Measurements from ENCODE around the gene FOS.
A peak's percentile ranks its signal among the peaks of the same experiment; 100 is the strongest.
"Not testable (repeated sequence)": the region's sequence is repeated elsewhere in the genome, so short reads cannot be mapped to it uniquely, and the experiment has no call there.

Gene FOS

GRCh38 chr14:75279153-75279762 lies 630 bp downstream of the FOS start:
- no peaks in the 10 kb centered on the region for H3K27me3 ChIP-seq (replicated peaks; ENCODE audit: control insufficient read depth, insufficient read depth, low read length)
- peaks cover 24% of the 10 kb centered on the region for H3K36me3 ChIP-seq (ENCODE audit: control insufficient read depth, insufficient read depth, low read length, severe bottlenecking)
- peak; percentile 70 for DNase-seq (ENCODE audit: low read depth)
- H3K4me1 ChIP-seq (ENCODE audit: control insufficient read depth, insufficient read depth, low read length) = peaks cover 47% of the 10 kb centered on the region
- peak overlapping the region; percentile 89 for H3K9ac ChIP-seq (ENCODE audit: low read length)
- H3K4me3 ChIP-seq (ENCODE audit: low read length) = peak overlapping the region; percentile 95
- H3K9me3 ChIP-seq (ENCODE audit: control insufficient read depth, low read length) = no peaks in the 10 kb centered on the region

GRCh38 chr14:75279763-75280290 lies 1.2 kb downstream of the FOS start:
- DNase-seq (ENCODE audit: low read depth) = peak; percentile 49
- H3K4me1 ChIP-seq (ENCODE audit: control insufficient read depth, insufficient read depth, low read length) = peaks cover 41% of the 10 kb centered on the region
- H3K4me3 ChIP-seq (ENCODE audit: low read length) = peak overlapping the region; percentile 95
- no peaks in the 10 kb centered on the region for H3K27me3 ChIP-seq (replicated peaks; ENCODE audit: control insufficient read depth, insufficient read depth, low read length)
- peaks cover 24% of the 10 kb centered on the region for H3K36me3 ChIP-seq (ENCODE audit: control insufficient read depth, insufficient read depth, low read length, severe bottlenecking)
- peak overlapping the region; percentile 89 for H3K9ac ChIP-seq (ENCODE audit: low read length)
- H3K9me3 ChIP-seq (ENCODE audit: control insufficient read depth, low read length) = no peaks in the 10 kb centered on the region

- H3K4me3 ChIP-seq (ENCODE audit: low read length) = peak overlapping the region; percentile 95
- H3K36me3 ChIP-seq (ENCODE audit: control insufficient read depth, insufficient read depth, low read length, severe bottlenecking) = peaks cover 24% of the 10 kb centered on the region
- H3K27me3 ChIP-seq (replicated peaks; ENCODE audit: control insufficient read depth, insufficient read depth, low read length) = no peaks in the 10 kb centered on the region
- peaks cover 39% of the 10 kb centered on the region for H3K4me1 ChIP-seq (ENCODE audit: control insufficient read depth, insufficient read depth, low read length)
- H3K9ac ChIP-seq (ENCODE audit: low read length) = peak overlapping the region; percentile 89
- peak; percentile 48 for DNase-seq (ENCODE audit: low read depth)
- no peaks in the 10 kb centered on the region for H3K9me3 ChIP-seq (ENCODE audit: control insufficient read depth, low read length)
Observed at GRCh38 chr14:75280291-75280830, 1.7 kb downstream of the FOS start.

- DNase-seq (ENCODE audit: low read depth) = peak; percentile 53
- Histone ChIP-seq H3K9me3 (ENCODE audit: control insufficient read depth, low read length) (no peaks in the 10 kb centered on the region), H3K4me3 (ENCODE audit: low read length) (peak overlapping the region; percentile 95), H3K36me3 (ENCODE audit: control insufficient read depth, insufficient read depth, low read length, severe bottlenecking) (peaks cover 24% of the 10 kb centered on the region), H3K9ac (ENCODE audit: low read length) (no peak overlapping the region), H3K27me3 (replicated peaks; ENCODE audit: control insufficient read depth, insufficient read depth, low read length) (no peaks in the 10 kb centered on the region), H3K4me1 (ENCODE audit: control insufficient read depth, insufficient read depth, low read length) (peaks cover 39% of the 10 kb centered on the region)
Observed at GRCh38 chr14:75280831-75281653, 2.4 kb downstream of the FOS start.

GRCh38 chr14:75281654-75282019 lies 3.0 kb downstream of the FOS start:
- Histone ChIP-seq H3K9me3 (ENCODE audit: control insufficient read depth, low read length) (no peaks in the 10 kb centered on the region), H3K27me3 (replicated peaks; ENCODE audit: control insufficient read depth, insufficient read depth, low read length) (no peaks in the 10 kb centered on the region), H3K4me1 (ENCODE audit: control insufficient read depth, insufficient read depth, low read length) (peaks cover 34% of the 10 kb centered on the region), H3K9ac (ENCODE audit: low read length) (no peak overlapping the region), H3K4me3 (ENCODE audit: low read length) (peak overlapping the region; percentile 3), H3K36me3 (ENCODE audit: control insufficient read depth, insufficient read depth, low read length, severe bottlenecking) (peaks cover 24% of the 10 kb centered on the region)
- DNase-seq (ENCODE audit: low read depth) = peak; percentile 59

- H3K4me3 ChIP-seq (ENCODE audit: low read length) = no peak overlapping the region
- no peak overlapping the region for H3K9ac ChIP-seq (ENCODE audit: low read length)
- peak; percentile 84 for DNase-seq (ENCODE audit: low read depth)
Observed at GRCh38 chr14:75282170-75282554, 3.5 kb downstream of the FOS start.

GRCh38 chr14:75282555-75283161 lies 4.0 kb downstream of the FOS start:
- not testable (repeated sequence) for H3K9me3 ChIP-seq (ENCODE audit: control insufficient read depth, low read length); H3K9ac ChIP-seq (ENCODE audit: low read length); H3K4me3 ChIP-seq (ENCODE audit: low read length); H3K27me3 ChIP-seq (replicated peaks; ENCODE audit: control insufficient read depth, insufficient read depth, low read length)
- peaks cover 24% of the 10 kb centered on the region for H3K36me3 ChIP-seq (ENCODE audit: control insufficient read depth, insufficient read depth, low read length, severe bottlenecking)
- peak; percentile 77 for DNase-seq (ENCODE audit: low read depth)
- H3K4me1 ChIP-seq (ENCODE audit: control insufficient read depth, insufficient read depth, low read length) = peaks cover 29% of the 10 kb centered on the region

More at GRCh38 chr14:75282170-75282554, 3.5 kb downstream of the FOS start:
- Histone ChIP-seq H3K9me3 (ENCODE audit: control insufficient read depth, low read length) (no peaks in the 10 kb centered on the region), H3K4me1 (ENCODE audit: control insufficient read depth, insufficient read depth, low read length) (peaks cover 33% of the 10 kb centered on the region), H3K36me3 (ENCODE audit: control insufficient read depth, insufficient read depth, low read length, severe bottlenecking) (peaks cover 24% of the 10 kb centered on the region), H3K27me3 (replicated peaks; ENCODE audit: control insufficient read depth, insufficient read depth, low read length) (no peaks in the 10 kb centered on the region)

- peaks cover 25% of the 10 kb centered on the region for H3K4me1 ChIP-seq (ENCODE audit: control insufficient read depth, insufficient read depth, low read length)
- no peaks in the 10 kb centered on the region for H3K9me3 ChIP-seq (ENCODE audit: control insufficient read depth, low read length)
- H3K4me3 ChIP-seq (ENCODE audit: low read length) = no peak overlapping the region
- peak; percentile 77 for DNase-seq (ENCODE audit: low read depth)
- H3K36me3 ChIP-seq (ENCODE audit: control insufficient read depth, insufficient read depth, low read length, severe bottlenecking) = peaks cover 24% of the 10 kb centered on the region
- no peak overlapping the region for H3K9ac ChIP-seq (ENCODE audit: low read length)
- H3K27me3 ChIP-seq (replicated peaks; ENCODE audit: control insufficient read depth, insufficient read depth, low read length) = no peaks in the 10 kb centered on the region
Observed at GRCh38 chr14:75283162-75283832, 4.7 kb downstream of the FOS start.

- Histone ChIP-seq H3K27me3 (replicated peaks; ENCODE audit: control insufficient read depth, insufficient read depth, low read length) (no peaks in the 10 kb centered on the region), H3K9ac (ENCODE audit: low read length) (no peak overlapping the region), H3K4me3 (ENCODE audit: low read length) (no peak overlapping the region), H3K4me1 (ENCODE audit: control insufficient read depth, insufficient read depth, low read length) (peaks cover 25% of the 10 kb centered on the region), H3K36me3 (ENCODE audit: control insufficient read depth, insufficient read depth, low read length, severe bottlenecking) (peaks cover 24% of the 10 kb centered on the region), H3K9me3 (ENCODE audit: control insufficient read depth, low read length) (no peaks in the 10 kb centered on the region)
- DNase-seq (ENCODE audit: low read depth) = peak; percentile 62
Observed at GRCh38 chr14:75283833-75284563, 5.4 kb downstream of the FOS start.

- no peak for DNase-seq (ENCODE audit: low read depth)
- H3K9me3 ChIP-seq (ENCODE audit: control insufficient read depth, low read length) = no peaks in the 10 kb centered on the region
- H3K9ac ChIP-seq (ENCODE audit: low read length) = no peak overlapping the region
- H3K4me3 ChIP-seq (ENCODE audit: low read length) = no peak overlapping the region
- peaks cover 5% of the 10 kb centered on the region for H3K27me3 ChIP-seq (replicated peaks; ENCODE audit: control insufficient read depth, insufficient read depth, low read length)
- H3K36me3 ChIP-seq (ENCODE audit: control insufficient read depth, insufficient read depth, low read length, severe bottlenecking) = peaks cover 21% of the 10 kb centered on the region
- H3K4me1 ChIP-seq (ENCODE audit: control insufficient read depth, insufficient read depth, low read length) = peaks cover 13% of the 10 kb centered on the region
Observed at GRCh38 chr14:75285331-75285730, 6.7 kb downstream of the FOS start.

Data from adipocyte (in vitro differentiated cells).